Esophagus muscularis mucosa (tissue), 4 donors: Measurements from ENCODE around the gene NUP85. TPM values are rescaled to one million over a fixed set of nuclear protein-coding genes. Genes with fewer than 3 reads are reported as not detected.
A peak's percentile ranks its signal among the peaks of the same experiment; 100 is the strongest.
"Not testable (repeated sequence)": the region's sequence is repeated elsewhere in the genome, so short reads cannot be mapped to it uniquely, and the experiment has no call there.

ENCODE experiments used
- DNase-seq: peaks from one replicate; pipeline ENCODE4 v3.0.0-alpha.2; 2017; ENCODE audit errors: extremely low spot score
- H3K27ac ChIP-seq, 4 donors: fragments of 200-600 bp; sonication (generic); replicated peaks in 1 of 4; 1 replicate in 3 of 4; 2 replicates in 1 of 4; pipeline ENCODE4 v1.5.1; 2016 to 2019; ENCODE audit warnings: mild to moderate bottlenecking in 1 of 4
- H3K27me3 ChIP-seq, 4 donors: fragments of 200-600 bp; sonication (generic); one replicate each; pipeline versions ENCODE4 v1.5.1 to v1.6.0; 2016 to 2019
- H3K36me3 ChIP-seq, 4 donors: fragments of 200-600 bp; sonication (generic); one replicate each; pipeline ENCODE4 v1.5.1; 2016 to 2019
- H3K4me1 ChIP-seq, 4 donors: fragments of 200-600 bp; sonication (generic); one replicate each; pipeline ENCODE4 v1.5.1; 2016 to 2019
- H3K4me3 ChIP-seq, 4 donors: fragments of 200-600 bp; sonication (generic); 1 replicate in 2 of 4; 2 replicates in 2 of 4; pipeline ENCODE4 v1.5.1; 2016 to 2019; ENCODE audit warnings: mild to moderate bottlenecking in 4 of 4, moderate library complexity in 1 of 4
- H3K9me3 ChIP-seq, 4 donors: fragments of 200-600 bp; sonication (generic); 1 replicate in 3 of 4; 2 replicates in 1 of 4; pipeline ENCODE4 v1.5.1; 2016 to 2019
- EP300 ChIP-seq: sonication (generic); formaldehyde crosslinking; IDR thresholded peaks from one replicate; pipeline ENCODE4 v1.6.1; 2017; ENCODE audit warnings: antibody characterized with exemption
- POLR2A ChIP-seq: fragments of 450-650 bp; IDR thresholded peaks from one replicate; pipeline ENCODE4 v1.6.1; 2017; ENCODE audit warnings: antibody characterized with exemption, moderate library complexity, mild to moderate bottlenecking, low read depth
- POLR2AphosphoS5 ChIP-seq, 2 donors: sonication (generic); formaldehyde crosslinking; IDR thresholded peaks; one replicate each; pipeline ENCODE4 v1.6.1; 2017; ENCODE audit warnings: antibody characterized with exemption in 2 of 2
- WGBS: methylation state at CpG from one replicate; pipeline ENCODE4 v1.1.5; 2018; 5-methylcytosine and 5-hydroxymethylcytosine counted together
- intact Hi-C: fragments of 100-400 bp; cut with DNase I; formaldehyde crosslinking; loops from one replicate; pipeline ENCODE4 v1.15.1; 2023
- total RNA-seq, 4 donors: library from RNA; depleted of rRNA; stranded (reverse); fragments of >200 nt; gene quantifications; one replicate each; pipeline versions ENCODE4 v1.1.0 to v1.2.1, GENCODE V29; 2016
- TF ChIP-seq, protein P1 (sequence below), 3 experiments: fragments of 200-600 bp in 2 of 3; fragments of 450-650 bp in 1 of 3; sonication (generic) in 2 of 3; IDR thresholded peaks; one replicate each; pipeline ENCODE4 v1.5.1; 2017 to 2019; ENCODE audit warnings: antibody characterized with exemption in 3 of 3, mild to moderate bottlenecking in 2 of 3, moderate library complexity in 1 of 3

NUP85 gene
- total RNA-seq, 4 donors from 2014 or later: 20.4 to 32.4 (median 23.3) TPM

DNA sequence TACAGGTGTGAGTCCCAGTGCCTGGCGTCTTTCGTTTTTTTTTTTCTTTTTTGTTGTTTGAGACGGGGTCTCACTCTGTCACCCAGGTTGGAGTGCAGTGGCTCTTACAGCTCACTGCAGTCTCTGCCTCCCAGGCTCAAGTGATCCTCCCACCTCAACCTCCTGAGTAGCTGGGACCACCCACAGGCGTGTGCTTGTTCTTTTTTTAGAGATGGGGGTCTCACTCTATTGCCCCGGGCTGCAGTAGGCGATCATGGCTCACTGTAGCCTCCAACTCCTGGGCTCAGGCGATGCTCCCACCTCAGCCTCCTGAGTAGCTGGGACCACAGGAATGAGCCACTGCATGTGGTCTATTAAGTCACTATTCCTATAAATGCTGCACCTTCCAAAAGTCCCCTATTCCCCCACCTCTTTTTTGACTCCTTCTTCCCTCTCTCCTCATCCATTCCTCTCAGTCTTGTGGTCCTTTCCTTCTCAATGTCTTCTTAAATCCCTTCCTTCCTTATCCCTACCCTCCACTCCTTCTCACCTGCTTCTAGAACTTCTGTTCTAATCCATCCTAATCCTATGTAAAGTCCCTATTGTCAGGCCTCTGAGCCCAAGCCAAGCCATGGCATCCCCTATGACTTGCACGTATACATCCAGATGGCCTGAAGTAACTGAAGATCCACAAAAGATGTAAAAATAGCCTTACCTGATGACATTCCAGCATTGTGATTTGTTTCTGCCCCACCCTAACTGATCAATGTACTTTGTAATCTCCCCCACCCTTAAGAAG is 46.7 kb downstream of the NUP85 start:
- H3K4me3 ChIP-seq: no peak overlapping the region
- H3K36me3 ChIP-seq: peaks cover 0 to 7% (median 0%) of the 10 kb centered on the region in 4 donors
- H3K9me3 ChIP-seq: no peaks in the 10 kb centered on the region
- no peak overlapping the region for H3K27ac ChIP-seq
- H3K27me3 ChIP-seq: no peaks in the 10 kb centered on the region
- no peak for TF ChIP-seq POLR2A
- TF ChIP-seq, protein P1, sequence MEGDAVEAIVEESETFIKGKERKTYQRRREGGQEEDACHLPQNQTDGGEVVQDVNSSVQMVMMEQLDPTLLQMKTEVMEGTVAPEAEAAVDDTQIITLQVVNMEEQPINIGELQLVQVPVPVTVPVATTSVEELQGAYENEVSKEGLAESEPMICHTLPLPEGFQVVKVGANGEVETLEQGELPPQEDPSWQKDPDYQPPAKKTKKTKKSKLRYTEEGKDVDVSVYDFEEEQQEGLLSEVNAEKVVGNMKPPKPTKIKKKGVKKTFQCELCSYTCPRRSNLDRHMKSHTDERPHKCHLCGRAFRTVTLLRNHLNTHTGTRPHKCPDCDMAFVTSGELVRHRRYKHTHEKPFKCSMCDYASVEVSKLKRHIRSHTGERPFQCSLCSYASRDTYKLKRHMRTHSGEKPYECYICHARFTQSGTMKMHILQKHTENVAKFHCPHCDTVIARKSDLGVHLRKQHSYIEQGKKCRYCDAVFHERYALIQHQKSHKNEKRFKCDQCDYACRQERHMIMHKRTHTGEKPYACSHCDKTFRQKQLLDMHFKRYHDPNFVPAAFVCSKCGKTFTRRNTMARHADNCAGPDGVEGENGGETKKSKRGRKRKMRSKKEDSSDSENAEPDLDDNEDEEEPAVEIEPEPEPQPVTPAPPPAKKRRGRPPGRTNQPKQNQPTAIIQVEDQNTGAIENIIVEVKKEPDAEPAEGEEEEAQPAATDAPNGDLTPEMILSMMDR (IDR thresholded peaks at IDR 0.05): no peak
- TF ChIP-seq POLR2AphosphoS5 (IDR thresholded peaks at IDR 0.05): no peak
- TF ChIP-seq EP300: no peak
- DNase-seq: no peak
- intact Hi-C loops: no loop called here
- 90% methylated on average over 8 of the region's 8 CpGs for WGBS
- peaks cover 13 to 28% (median 23%) of the 10 kb centered on the region in 4 donors for H3K4me1 ChIP-seq

DNA sequence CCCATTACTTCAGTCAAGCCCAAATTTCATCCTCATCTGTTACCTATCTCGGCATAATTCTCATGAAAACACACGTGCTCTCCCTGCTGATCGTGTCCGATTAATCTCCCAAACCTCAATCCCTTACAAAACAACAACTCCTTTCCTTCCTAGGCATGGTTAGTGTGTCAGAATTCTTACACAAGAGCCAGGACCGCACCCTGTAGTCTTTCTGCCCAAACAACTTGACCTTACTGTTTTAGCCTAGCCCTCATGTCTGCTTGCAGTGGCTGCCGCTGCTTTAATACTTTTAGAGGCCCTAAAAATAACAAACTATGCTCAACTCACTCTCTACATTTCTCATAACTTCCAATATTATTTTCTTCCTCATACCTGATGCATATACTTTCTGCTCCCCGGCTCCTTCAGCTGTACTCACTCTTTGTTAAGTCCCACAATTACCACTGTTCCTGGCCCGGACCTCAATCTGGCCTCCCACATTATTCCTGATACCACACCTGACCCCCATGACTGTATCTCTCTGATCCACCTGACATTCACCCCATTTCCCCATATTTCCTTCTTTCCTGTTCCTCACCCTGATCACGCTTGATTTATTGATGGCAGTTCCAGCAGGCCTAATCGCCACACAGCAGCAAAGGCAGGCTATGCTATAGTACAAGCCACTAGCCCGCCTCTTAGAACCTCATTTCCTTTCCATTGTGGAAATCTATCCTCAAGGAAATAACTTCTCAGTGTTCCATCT is 50.6 kb downstream of the NUP85 start:
- DNase-seq, H3K36me3 ChIP-seq, H3K27me3 ChIP-seq, intact Hi-C loops, H3K27ac ChIP-seq, H3K9me3 ChIP-seq: not testable (repeated sequence)
- Histone ChIP-seq H3K4me3 (peak overlapping the region in 1 of 4 donors; percentile 25), H3K4me1 (peaks cover 18 to 35% (median 29%) of the 10 kb centered on the region in 4 donors)
- 71% methylated on average over 10 of the region's 11 CpGs for WGBS

DNA sequence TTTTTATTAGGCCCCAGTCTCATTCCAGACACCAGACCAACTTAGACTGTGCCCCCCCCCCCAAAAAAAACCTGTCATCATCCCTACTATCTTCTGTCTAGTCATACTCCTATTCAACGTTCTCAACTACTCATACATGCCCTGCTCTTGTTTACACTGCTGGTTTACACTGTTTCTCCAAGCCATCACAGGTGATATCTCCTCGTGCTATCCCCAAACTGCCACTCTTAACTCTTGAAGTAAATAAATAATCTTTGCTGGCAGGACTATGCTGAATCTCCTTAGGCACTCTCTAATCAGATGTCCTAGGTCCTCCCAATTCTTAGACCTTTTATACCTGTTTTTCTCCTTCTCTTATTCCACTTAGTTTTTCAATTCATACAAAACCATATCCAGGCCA is 51.7 kb downstream of the NUP85 start:
- peaks cover 18 to 33% (median 29%) of the 10 kb centered on the region in 4 donors for H3K4me1 ChIP-seq
- H3K4me3 ChIP-seq, H3K27ac ChIP-seq, H3K36me3 ChIP-seq, DNase-seq, intact Hi-C loops, H3K27me3 ChIP-seq, H3K9me3 ChIP-seq: not testable (repeated sequence)
- 75% methylated on average over 2 of the region's 2 CpGs for WGBS

DNA sequence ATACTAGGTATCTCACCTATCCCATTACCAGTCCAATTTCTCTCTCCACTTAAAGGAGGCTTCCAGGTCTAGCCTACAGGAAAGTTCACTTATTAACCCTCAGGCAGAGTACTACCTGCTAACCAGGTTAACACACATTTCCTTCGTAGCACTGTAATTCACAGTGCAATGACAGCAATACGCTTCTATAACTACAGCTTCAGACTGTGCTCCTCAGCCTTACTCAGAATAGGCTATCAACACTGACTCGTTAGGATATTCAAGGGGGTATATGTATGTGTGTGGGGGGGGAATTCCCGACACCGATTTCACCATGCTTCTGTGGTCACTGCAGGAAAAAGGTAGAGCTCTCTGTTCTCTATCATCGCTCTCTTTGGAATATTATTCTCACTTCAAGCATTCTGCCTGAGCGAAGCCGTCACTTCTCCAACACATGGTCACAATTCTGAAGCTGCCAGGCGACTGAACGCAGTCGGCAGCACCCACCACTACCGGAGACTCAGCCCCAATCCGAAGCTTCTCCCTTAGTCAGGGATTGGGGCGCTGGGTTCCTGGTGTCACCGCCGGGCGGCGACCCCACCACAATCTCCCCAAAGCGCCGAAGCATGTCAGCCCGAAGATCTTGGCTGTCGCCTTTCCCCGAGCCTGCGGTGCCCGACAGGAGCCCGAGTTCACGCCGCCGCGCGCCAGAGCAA is 55.3 kb downstream of the NUP85 start:
- Histone ChIP-seq H3K27me3 (no peaks in the 10 kb centered on the region), H3K9me3 (no peaks in the 10 kb centered on the region), H3K4me3 (peak overlapping the region; percentile 78 to 95 (median 88)), H3K4me1 (peaks cover 29 to 46% (median 38%) of the 10 kb centered on the region in 4 donors), H3K27ac (peak overlapping the region; percentile 87 to 97 (median 92)), H3K36me3 (peaks cover 18 to 30% (median 26%) of the 10 kb centered on the region in 4 donors)
- intact Hi-C loops: no loop called here
- TF ChIP-seq EP300 (no peak), POLR2AphosphoS5 (IDR thresholded peaks at IDR 0.05) (no peak), POLR2A (no peak)
- TF ChIP-seq, protein P1 (IDR thresholded peaks at IDR 0.05): no peak
- 7% methylated on average over 15 of the region's 31 CpGs for WGBS
- DNase-seq: no peak

DNA sequence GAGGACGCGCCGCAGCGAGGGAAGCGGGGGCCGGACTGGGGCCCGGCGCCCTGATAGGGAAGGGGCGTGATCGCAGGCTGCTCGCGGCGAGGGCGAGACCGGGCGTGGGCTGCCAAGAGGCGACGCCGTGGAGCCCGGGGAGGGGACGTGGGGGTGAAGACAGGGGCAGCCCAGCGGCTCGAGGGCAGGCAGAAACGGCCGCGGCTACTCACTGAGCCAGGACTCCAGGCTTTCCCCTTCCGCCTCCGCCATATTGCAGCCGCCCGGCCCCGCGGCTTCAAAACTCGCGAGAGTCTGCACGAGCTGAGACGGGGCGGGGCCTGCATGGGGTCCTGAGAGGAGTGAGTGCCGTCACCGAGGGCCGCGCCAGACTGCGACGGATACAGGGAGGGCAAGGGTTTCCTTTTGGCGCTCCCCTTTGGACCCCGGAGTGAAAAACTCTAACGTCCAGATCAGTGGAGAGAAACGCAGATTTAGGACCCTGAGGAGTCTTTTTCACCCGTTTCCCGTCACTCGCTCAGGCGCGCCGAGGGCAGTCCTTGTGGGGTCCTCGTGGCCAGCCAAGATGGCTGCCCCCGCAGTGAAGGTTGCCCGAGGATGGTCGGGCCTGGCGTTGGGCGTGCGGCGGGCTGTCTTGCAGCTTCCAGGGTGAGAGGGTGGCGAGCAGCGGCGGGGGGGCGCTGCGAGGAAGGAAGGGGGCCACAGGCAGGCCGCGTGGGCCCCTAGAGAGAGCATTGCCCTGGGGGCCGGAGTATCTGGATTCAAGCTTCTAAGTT is 56.0 kb downstream of the NUP85 start, which contains the start of the genes GGA3 and MRPS7:
Gene GGA3 (minus strand): TSS at position 271 of the 776 bp plus-strand sequence. CDS start 19 bp downstream, at position 252.
Gene MRPS7 (plus strand): TSS at position 544 of the 776 bp plus-strand sequence. CDS start 22 bp downstream, at position 566.
- peak within 1 kb of the TSS; percentile 87 to 97 (median 92) for H3K27ac ChIP-seq
- intact Hi-C loops: no loop called here
- peak within 1 kb of the TSS; percentile 78 to 95 (median 88) for H3K4me3 ChIP-seq
- H3K9me3 ChIP-seq: no peaks in the 10 kb centered on the region
- H3K36me3 ChIP-seq: peaks cover 25 to 37% (median 33%) of the 10 kb centered on the region in 4 donors
- H3K4me1 ChIP-seq: peaks cover 29 to 46% (median 36%) of the 10 kb centered on the region in 4 donors
- WGBS: under 1% methylated on average over 33 of the region's 69 CpGs
- peak; percentile 98 for DNase-seq
- no peak for TF ChIP-seq EP300
- TF ChIP-seq POLR2AphosphoS5 (IDR thresholded peaks at IDR 0.05): peak; percentile 85
- TF ChIP-seq, protein P1 (IDR thresholded peaks at IDR 0.05): peak in 1 of 3 experiments; percentile 16
- TF ChIP-seq POLR2A: no peak
- no peaks in the 10 kb centered on the region for H3K27me3 ChIP-seq
